Stimulated activated CD8-positive, alpha-beta memory T cell treated with anti-CD3 and anti-CD28 coated beads, Interleukin-12 subunit alpha, Interleukin-12 subunit beta, amount 100 ng/mL, for 24 hours (primary cell): ENCODE results near the gene TAAR2.
"Not testable (repeated sequence)": the region's sequence is repeated elsewhere in the genome, so short reads cannot be mapped to it uniquely, and the experiment has no call there.

Source experiments
- DNase-seq: peaks from one replicate; pipeline ENCODE4 v3.0.0-alpha.2; 2020; ENCODE audit errors: extremely low read depth

Gene TAAR2, protein sequence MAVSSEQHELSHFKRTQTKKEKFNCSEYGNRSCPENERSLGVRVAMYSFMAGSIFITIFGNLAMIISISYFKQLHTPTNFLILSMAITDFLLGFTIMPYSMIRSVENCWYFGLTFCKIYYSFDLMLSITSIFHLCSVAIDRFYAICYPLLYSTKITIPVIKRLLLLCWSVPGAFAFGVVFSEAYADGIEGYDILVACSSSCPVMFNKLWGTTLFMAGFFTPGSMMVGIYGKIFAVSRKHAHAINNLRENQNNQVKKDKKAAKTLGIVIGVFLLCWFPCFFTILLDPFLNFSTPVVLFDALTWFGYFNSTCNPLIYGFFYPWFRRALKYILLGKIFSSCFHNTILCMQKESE

DNA sequence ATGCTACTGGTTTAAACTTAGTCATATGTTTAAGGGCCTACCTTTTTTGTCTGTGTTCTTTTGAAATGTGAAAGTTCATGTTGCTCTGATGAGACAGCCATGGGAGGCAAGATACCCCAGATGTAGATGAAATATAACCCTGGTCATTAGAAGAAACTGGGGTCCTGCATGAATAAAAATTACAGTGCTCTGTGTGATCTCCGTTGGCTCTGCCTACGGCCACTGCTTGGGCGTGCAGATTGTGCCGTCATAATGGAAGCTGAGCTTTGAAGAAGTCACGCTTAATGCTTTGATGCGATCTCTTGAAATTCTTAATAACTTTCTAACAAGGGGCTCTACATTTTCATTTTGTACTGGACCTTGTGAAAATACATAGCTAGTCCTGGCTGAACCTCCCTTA lies at the start of gene TAAR2:
Gene TAAR2 (minus strand): TSS at position 101 of the 400 bp plus-strand sequence. CDS start 0 bp downstream, at position 101.
- DNase-seq, result no peak

DNA sequence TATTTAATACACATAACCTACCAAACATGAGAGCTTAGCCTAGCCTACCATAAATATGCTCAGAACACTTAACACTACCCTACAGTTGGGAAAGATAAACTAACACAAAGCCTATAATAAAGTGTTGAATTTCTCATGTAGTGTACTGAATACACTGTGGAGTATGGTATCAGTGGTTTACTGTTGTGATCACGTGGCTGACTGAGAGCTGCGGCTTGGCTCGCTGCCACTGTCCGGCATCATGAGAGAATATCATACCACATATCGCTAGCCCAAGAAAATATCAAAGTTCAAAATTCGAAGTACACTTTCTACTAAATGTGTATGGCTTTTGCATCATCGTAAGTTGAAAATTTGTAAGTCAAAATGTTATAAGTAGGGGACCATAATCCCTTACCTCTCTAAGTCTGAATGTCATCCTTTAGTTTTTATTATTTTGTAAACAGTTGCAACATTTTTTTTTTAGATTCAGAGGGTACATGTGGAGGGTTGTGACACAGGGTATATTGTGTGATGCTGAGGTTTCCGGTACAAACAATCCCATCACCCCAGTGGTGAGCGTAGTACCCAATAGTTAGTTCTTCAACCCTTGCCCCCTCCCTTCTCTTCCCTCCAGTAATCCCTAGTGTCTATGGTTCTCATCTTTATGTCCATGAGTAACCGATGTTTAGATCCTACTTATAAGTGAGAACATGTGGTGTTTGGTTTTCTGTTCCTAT lies 49.5 kb upstream of the TAAR2 start:
- no peak for DNase-seq

DNA sequence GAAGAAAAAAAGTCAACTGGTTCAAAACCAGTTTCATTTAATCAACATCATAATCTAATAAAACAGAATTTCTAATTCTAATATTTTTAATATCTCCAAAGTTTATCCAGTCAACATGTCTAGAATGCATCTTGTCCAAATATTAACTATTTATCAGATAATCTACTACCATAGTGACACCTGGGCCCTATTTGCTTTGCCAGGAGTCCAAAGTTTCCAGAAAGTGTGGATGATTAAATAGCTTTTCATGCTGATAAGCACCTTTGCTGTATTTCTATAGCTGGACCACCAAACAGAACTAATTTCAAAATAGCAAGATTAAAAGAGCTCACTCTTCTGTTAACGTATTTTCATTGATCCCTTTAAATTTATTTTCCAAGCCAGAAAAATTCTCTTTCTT lies 47.2 kb upstream of the TAAR2 start:
- DNase-seq, result no peak

DNA sequence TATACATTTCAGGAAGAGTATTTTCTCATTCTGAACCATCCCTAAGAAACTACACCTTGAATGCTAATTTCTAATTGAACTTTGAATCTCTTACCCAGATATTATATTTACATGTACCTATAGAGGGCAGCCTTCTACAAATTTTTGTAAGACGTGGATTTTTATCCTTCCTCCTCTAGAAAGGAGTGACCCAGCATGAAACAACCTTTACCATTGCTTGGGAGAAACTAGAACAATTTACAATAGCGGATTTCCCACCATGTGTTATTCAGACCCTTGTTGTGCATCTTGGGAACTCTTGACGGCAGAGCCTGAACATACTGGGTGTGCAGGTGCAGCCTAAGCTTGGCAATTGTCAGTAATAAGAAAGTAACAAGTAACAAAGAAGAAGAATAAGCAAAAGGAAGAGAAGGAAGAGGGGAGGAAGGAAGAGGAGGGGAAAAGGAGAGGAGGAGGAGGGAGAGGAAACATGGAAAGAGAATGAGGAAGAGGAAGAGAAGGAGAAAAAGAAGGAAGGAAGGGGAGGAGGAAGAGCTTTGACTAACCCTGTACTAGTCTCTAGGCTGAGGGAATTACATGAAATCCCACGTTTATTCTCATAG lies 45.7 kb upstream of the TAAR2 start:
- no peak for DNase-seq

DNA sequence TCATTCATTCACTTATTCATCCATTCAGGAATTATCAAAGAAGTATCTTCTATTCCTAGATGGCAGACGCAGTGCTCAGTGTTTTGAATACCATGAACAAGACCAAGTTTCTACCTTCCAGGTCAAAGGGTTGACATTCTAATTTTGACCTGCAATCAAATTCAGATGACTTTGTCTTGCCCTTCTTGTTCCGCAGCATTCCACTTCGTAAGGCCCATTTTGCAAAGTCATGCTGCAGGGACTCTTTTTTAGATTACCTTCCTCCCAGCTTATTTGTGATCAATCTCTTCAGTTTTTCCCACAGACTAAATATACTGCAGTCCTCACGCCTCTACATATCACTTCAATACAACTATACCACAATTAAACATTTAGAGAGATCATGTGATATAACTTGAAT lies 42.0 kb upstream of the TAAR2 start:
- no peak for DNase-seq

DNA sequence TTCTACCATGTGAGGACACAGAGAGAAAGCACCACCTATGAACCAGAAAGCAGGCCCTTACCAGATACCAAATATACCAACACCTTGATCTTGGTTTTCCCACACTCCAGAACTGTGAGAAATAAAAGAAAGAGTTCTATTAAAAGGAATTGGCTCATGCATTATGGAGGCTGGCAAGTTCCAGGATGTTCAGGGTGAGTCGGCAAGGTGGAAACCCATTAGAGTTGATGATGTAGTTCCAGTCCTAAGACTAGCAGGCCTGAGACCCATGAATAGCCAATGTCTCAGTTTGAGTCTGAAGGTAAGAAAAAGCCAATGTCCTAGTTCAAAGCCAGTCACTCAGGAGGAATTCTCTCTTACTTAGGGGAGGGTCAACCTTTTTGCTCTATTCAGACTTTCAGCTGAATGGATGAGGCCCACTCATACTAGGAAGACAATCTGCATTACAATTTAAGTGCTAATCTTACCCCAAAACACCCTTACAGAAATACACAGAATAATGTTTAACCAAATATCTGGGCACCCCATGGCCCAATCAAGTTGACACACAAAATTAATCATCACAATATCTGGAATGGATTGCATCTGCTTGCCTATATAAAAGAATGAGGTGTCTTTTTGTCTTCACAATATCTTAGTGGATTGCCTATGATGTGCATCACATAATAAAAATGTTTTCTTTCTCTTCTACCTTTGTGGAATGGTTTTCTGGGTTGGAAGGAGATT lies 40.4 kb upstream of the TAAR2 start:
- no peak for DNase-seq

DNA sequence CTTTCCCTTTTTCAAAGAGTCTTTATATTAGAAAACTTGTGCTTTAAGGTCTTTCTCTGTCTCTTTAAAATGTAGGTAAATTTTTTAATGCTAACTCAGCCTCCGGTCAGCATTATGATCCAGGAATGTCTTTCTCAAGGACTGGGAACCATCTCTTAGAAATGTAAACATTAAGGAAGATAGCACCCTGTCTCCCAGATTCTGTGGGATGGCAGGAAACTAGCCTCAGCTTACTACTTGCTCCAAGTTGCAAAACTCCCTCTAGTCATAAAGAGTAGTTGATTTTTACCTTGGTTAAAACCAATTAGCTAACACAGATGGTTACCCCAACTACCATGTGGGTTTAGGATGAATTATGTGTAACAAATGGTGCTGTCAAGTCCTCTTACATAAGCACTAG lies 39.6 kb upstream of the TAAR2 start:
- DNase-seq, result no peak

DNA sequence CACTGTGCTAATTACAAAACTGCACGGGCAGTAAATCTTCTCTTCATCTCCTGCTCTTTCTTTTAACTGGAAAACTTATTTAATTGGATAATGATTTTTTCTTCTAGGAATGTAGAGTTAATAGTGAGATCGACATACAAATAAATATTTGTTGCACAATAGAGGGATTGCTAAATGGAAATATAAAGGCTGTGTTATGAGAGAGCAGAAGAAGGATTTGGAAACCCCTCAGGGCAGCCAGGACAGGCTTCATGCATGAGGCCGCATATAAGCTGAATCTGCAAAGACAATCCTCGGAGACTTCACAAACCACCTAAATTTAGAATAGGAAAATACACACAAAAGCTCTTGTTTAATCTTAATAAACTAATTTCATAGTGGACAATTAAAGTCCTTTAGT lies 37.8 kb upstream of the TAAR2 start:
- DNase-seq, result no peak

DNA sequence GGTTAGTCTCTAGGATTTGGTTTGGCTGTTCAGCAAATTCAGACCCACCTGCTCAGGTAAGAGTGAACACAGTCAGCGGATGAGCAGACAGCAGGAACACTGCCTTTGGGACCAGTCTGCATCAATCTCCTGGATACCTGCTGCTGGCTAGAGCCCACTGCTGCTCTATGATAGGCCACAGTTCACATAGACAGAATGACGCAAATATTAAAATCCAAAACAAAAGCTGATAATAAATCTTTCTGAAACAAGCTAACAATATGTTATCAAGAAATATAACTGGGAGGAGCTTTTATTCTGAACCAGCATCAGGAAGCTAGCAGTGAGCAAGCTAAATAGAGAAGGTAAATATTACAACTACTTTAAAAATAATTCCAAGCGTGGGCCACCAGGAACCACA lies 35.0 kb upstream of the TAAR2 start, which contains the start of gene TAAR1:
Gene TAAR1 (minus strand): TSS at position 101 of the 400 bp plus-strand sequence. CDS start 13,179 bp downstream, outside the sequence.
- DNase-seq, result no peak

DNA sequence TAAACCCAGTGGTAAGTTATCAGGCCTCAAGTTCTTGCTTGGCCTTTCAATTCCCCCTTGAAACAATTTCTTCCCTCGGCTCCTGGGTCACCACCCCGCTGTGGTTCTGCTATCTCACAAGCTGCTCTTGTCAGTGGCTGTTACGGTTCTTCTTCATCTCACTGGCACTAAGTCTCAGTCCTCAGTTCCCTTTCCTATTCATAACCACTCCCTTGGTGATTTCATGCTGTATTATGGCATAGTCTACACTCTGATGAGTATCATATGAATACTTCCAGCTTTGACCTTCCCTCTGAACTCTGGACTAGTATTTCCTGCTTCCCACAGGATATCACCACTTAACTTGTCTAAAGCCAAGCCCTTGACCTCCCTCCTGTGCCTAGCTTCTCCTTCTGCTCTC lies 27.0 kb upstream of the TAAR2 start:
- DNase-seq, result no peak

DNA sequence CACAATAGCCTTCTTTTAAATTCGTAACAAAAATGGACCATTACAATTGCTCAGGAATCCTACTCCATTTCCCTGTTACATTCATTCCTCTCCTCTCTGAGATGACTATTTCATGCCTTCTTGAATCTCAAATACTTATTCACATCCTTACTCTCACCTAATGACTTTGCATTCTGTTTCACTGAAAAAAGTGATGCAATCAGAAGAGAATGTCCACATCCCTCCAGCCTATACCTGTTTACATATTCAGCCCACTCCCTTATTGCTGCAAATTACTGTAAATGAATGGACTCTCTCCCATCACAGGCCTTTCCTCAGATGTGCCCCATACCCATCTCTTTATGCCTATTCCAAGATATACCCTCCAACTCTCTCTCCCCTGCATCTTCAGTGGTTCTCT lies 26.4 kb upstream of the TAAR2 start:
- no peak for DNase-seq

DNA sequence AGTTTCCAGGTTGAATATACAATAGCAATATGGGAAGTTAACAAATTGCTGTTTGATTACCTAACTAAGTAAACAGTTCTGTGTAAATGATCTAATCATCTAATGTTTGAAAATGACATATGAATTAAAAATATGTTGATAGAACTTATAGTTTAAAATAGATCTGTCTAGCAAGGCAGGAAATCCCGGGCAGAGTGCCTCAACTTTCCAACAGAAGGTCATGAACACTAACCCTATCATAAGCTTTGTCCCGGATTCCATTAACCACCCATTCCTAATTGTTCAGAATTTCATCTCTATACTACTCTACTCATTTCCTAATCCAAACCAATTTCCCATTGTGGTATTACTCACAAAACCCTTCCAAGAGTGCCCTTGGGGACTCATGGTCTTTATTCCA lies 24.8 kb upstream of the TAAR2 start:
- DNase-seq, result no peak

DNA sequence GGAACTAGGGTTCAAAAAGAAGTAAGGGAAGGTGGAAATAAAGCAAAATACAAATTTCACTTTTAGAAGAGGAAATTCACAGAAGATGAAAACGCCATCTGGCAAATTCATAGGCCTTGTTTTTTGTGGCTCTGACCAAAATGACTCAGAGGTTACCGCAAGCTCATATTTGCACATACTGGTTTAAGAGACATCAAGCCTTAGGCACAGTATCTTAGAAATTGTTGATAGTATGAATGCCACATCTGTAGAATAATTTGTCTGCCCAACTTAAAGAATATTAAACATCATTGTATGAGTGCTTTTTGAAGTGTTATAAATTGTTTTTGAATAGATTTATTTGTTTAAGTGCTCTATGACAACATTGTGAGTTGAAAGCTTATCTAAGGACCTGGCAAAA lies 24.3 kb upstream of the TAAR2 start:
- no peak for DNase-seq

DNA sequence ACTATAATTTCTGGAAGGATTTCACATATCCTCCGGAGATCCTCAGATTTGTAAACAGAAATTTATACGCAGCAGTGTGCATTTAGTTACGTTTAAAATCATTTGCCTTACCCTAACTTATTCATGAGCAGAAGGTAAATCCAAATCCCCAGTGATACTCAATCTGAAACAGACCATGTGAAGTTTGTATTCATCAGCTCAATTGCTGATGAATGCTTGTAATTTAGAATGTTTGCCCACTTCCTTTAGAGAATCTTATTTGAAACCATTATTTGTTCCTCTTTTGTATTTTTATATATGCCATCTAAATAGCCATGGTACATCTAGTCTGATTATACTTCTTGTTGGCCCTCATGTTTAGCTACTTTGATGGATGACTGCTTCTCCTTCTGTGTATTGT lies 19.5 kb upstream of the TAAR2 start:
- no peak for DNase-seq

DNA sequence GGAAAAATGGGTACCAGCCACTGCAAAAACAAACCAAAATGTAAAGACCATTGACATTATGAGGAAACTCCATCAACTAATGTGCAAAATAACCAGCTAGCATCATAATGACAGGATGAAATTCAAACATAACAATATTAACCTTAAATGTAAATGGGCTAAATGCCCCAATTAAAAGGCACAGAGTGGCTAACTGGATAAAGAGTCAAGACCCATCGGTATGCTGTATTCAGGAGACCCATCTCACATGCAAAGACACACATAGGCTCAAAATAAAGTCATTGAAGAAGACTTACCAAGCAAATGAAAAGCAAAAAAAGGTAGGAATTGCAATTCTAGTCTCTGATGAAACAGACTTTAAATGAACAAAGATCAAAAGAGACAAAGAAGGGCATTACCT lies 13.1 kb upstream of the TAAR2 start:
- DNase-seq, result not testable (repeated sequence)

DNA sequence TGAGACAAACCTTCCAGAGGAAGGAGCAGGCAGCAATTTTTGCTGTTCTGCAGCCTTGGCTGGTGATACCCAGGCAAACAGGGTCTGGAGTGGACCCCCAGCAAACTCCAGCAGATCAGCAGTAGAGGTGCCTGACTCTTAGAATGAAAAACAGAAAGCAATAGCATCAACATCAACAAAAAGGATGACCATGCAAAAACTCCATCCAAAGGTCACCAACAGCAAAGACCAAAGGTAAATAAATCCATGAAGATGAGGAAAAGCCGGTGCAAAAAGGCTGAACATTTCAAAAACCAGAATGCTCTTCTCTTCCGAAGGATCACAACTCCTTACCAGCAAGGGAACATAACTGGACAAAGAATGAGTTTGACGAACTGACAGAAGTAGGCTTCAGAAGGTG lies 11.8 kb upstream of the TAAR2 start:
- not testable (repeated sequence) for DNase-seq

DNA sequence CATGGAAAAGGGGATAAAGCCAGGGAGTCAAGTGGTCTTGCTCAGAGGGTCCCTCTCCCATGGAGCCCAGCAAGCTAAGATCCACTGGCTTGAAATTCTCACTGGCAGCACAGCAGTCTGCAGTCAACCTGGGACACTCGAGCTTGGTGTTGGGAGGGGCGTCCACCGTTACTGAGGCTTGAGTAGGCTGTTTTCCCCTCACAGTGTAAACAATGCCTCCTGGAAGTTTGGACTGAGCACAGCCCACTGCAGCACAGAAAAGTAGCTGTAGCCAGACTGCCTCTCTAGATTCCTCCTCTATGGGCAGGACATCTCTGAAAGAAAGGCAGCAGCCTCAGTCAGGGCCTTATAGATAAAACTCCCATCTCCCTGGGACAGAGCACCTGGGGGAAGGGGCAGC lies 11.2 kb upstream of the TAAR2 start:
- DNase-seq, result not testable (repeated sequence)

DNA sequence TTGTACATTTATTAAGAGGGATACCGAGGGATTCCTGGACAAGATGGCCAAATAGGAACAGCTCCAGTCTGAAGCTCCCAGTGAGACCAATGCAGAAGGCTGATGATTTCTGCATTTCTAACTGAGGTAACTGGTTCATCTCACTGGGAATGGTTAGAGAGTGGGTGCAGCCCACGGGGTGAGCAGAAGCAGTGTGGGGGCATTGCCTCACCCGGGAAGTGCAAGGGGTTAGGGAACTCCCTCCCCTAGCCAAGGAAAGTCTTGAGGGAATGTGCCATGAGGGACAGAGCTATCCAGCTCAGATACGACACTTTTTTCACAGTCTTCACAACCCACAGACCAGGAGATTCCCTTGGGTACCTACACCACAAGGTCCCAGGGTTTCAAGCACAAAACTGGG lies 10.7 kb upstream of the TAAR2 start:
- no peak for DNase-seq

DNA sequence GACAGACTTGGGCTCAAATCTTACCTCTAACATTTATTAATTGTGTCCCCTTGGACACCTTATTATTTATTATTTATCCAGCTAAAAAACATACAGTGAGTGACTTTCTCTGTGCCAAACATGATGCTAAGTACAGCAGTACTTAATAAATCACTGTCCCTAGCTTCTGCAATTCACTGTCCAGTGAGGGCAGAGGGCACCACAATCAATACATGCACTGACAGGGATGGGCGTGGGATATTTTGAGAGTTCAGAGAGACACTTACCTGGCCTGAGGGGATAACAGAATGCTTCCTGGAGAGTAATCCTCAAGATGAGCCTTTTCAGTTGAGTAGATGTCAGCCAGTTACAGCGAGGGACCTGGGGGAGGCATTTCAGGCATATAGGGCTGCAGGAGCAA lies 9.3 kb upstream of the TAAR2 start:
- no peak for DNase-seq

DNA sequence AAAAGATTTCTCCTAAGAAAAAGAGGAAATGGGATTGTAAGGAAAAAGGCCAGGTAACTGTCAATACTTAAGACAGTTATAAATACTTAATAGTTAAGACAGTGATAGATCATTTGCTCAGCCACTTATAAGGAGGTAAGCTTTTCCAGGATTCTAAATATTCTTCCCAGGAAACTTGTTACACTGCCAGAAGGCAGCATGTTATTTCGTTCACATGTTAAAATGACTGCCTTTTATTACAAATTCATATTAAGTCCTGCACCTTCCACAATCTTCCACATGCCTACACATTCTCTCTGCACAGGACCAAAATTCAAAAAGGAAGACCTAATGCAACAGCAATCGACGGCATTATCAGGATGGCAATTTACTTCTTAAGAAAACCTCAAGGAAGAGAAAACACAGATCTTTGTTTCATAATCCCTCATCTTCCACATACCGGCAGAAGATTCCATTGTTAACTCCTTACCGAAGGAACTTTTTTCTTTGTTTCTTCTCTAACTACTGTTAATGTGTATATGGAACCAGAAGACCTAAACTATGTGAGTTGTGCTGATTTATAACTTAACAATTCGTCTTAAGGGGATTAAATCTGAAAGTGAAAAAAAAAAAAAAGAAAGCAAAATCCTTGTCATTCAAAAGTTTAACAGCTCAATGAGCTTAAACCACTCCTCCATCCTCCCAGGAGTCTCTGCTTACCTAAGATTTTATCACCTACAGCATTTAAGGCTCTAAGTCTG lies 799 bp downstream of the TAAR2 start:
- no peak for DNase-seq

DNA sequence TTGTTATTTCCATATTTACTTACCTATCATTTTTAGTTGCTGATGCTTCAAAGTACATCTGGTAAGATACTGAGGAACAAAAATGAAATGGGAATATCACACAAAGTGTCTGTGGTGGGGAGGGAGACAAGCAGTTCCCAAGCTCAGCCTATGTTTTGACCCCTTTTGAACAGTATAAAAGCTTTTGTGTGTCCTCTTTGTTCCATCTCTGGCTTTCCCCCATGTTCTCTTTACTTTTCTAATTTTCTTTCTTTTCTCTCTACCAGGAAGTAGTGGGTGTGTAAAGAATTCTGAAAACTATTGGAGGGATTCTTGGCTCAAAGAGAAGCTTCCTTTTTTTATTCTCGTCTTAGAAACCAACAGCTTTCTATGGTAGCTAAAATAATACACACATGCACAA lies 7.4 kb downstream of the TAAR2 start:
- DNase-seq, result no peak

DNA sequence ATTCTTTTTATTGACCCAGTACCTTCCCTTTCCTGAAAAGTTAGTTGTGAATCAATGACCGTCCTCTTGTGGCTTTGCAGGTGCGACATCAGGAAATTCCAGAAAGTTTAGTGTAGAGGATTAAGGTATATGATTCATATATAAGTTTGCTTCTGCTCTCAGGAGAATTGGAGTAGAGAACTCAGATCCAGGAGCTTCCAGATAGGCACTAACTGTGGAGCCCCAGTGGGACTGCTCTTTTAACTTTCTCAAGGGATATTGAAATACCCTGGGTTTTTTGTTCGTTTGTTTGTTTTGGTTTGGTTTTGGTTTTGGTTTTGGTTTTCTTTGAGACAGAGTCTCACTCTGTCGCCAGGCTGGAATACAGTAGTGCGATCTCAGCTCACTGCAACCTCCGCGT lies 9.5 kb downstream of the TAAR2 start:
- no peak for DNase-seq
